Uterus (tissue), 2 donors: ENCODE measurements around the gene LRBA.

Source experiments
- CTCF ChIP-seq, 4 experiments: fragments of 200-600 bp in 2 of 4; fragments of 450-650 bp in 2 of 4; sonication (generic) in 2 of 4; IDR thresholded peaks; one replicate each; pipeline ENCODE4 v1.5.1; 2016 to 2019; ENCODE audit warnings: antibody characterized with exemption in 4 of 4, mild to moderate bottlenecking in 2 of 4, moderate library complexity in 1 of 4
- POLR2A ChIP-seq, 2 donors: fragments of 450-650 bp; IDR thresholded peaks; one replicate each; pipeline ENCODE4 v1.6.1; 2016; ENCODE audit warnings: antibody characterized with exemption in 2 of 2, mild to moderate bottlenecking in 1 of 2, moderate library complexity in 1 of 2

- TF ChIP-seq CTCF (IDR thresholded peaks at IDR 0.05) (no peak), POLR2A (IDR thresholded peaks at IDR 0.05) (no peak)
Observed at GRCh38 chr4:150971901-150972300, 43.2 kb downstream of the LRBA start.
